Renal cortex interstitium (tissue), 11 donors: ENCODE measurements around the gene MFN2. TPM values are rescaled to one million over a fixed set of nuclear protein-coding genes. Genes with fewer than 3 reads are reported as not detected.
"Not testable (repeated sequence)": the region's sequence is repeated elsewhere in the genome, so short reads cannot be mapped to it uniquely, and the experiment has no call there.

Experiments used
- DNase-seq, 11 donors: peaks; one replicate each; pipeline ENCODE4 v3.0.0-alpha.2; 2013; ENCODE audit warnings: low read depth in 9 of 11, low spot score in 4 of 11; ENCODE audit errors: extremely low read depth in 1 of 11
- polyA plus RNA-seq, 3 donors: library from polyadenylated mRNA; unstranded; fragments of 120-200 nt; gene quantifications; one replicate each; pipeline ENCODE4 v1.2.1, GENCODE V29; 2013; ENCODE audit not compliant: insufficient read length in 3 of 3

MFN2 gene
- polyA plus RNA-seq, 3 donors: 60.7 to 67.0 (median 64.7) TPM

DNA sequence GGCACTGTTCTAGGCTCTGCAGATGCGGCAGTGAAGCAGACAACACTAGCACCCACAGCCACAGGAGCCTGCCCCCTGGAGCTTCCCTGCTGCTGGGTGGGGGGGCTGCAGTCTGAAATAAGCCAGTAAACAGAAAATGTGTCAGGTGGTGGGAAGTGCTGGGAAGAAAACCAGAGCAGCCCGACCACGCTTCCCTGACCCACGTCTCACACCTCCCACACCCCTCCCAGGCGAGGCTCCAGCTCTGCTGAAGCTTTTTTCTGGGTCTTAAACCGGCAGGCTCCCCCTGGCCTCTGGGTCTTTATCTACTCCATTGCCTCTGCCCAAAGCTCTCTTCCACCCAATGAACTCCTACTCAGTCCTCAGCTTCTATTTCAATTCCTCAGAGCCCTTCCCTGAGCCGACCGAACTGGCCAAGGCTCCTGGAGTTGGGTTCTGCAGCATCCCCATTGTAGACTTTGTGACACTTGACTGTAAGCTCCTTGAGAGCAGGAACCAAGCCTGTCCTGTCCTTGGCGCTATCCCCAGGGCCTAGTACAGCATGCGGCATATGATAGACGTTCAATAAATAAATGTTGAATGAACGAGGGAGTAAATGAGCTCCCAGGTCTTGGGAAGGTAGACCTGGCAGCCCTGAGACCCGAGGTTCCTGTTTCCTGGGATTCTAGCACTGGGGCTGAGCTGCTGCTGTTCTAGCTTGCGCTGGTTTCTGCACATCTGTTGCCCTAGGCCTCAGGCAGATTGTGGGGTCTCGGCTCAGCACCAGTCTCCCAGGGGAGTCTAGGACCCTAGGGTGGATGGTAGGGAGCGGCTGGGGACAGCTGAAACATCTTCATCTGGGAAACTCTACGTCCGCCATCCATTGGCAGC, 57.5 kb downstream of the MFN2 start:
- no peak for DNase-seq

DNA sequence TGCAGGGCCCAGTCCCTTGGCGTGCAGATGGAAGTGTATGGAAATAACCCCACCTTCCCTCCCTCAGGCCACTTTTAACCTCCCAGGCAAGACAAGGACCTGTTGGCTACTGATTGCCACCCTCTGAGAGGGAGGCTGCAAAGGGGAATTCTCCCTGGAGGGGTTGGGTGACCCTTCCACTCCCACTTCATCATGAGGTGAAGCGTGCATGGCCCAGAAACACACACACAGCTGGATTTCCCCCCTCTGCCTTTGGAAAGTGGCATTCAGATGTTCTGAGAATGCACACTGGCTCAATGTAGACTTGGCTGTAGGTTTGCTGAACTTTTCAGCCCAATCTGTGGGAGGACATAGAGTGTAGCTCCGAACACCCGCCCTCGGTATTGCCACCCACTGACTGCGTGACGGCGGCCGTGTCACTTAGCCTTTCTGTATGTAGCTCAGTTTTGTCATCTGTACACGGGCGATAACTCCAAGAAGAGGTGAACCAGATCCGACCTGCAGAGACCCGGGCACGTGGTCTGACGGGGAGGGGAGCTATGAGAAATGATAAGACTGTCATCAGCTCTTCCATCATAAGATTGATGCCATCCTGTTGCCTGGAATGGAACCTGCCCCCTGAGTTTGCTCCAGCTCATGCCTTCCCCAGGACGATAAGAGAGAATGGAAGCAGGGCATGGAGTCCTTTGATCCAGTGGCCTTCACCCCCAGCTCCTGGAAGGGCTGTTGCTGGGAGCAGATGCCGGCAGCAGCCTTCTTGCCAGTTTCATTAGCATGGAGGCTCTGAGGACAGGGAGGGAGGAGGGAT, 58.3 kb downstream of the MFN2 start:
- DNase-seq: no peak

DNA sequence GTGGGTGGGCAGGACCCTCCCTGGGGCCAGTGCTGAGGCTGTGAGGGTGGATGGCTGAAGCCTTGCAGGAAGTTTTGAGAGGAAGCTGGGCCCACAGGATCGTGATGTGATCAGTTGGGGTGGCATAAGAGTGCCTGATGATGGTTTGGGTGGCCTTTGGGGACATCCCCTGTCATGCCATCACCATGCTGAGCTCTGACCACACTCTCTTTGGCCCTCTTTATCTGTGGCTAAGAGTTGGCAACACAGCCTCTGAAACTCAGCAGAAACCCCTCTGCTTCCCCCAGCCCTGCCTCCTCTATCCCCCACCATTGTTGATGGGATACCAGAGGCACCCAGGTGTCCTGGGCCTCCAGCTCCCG, 58.9 kb downstream of the MFN2 start:
- DNase-seq: no peak

DNA sequence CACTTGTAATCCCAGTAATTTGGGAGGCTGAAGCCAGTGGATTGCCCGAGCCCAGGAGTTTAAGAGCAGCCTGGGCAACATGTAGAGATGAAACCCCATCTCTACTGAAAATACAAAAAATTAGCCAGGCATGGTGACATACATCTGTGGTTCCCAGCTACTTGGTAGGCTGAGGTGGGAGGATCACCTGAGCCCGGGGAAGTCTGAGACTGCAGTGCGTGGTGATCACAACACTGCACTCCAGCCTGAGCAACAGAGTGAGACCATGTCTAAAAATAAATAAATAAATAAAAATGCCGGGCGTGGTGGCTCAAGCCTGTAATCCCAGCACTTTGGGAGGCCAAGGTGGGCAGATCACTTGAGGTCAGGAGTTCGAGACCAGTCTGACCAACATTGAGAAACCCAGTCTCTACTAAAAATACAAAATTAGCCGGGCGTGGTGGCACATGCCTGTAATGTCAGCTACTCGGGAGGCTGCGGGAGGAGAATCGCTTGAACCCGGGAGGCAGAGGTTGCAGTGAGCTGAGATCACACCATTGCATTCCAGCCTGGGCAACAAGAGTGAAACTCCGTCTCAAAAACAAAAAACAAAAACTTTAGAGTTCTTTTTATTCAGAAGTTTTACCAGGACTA, 59.7 kb downstream of the MFN2 start:
- not testable (repeated sequence) for DNase-seq

DNA sequence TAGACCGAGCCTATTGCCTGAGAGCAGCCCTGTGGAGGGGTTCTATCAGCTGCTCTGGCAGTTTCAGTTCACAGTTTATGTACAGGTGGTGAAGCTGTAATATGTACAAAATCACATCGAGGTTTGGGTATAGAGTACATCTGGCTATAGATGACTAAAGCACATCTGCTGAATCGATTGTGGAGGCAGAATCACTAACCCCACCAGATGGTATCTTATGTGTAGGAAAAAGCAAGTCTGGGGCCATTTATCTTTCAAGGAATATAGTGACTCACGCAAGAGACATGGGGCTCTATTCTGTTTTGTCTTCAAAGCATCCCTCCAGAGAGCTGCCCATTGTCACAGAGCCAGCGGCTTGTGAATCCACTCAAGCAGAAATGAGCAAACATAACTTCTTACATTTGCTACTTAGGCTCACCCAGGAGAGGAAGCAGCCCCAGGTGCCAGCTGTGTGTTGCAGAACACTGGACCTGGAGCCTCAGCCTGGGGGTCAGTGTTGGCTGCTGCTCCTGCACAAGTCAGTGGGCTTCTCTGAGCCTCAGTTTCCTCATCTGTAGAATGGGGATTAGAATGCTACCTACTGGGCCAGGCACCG, 60.3 kb downstream of the MFN2 start:
- DNase-seq: no peak

DNA sequence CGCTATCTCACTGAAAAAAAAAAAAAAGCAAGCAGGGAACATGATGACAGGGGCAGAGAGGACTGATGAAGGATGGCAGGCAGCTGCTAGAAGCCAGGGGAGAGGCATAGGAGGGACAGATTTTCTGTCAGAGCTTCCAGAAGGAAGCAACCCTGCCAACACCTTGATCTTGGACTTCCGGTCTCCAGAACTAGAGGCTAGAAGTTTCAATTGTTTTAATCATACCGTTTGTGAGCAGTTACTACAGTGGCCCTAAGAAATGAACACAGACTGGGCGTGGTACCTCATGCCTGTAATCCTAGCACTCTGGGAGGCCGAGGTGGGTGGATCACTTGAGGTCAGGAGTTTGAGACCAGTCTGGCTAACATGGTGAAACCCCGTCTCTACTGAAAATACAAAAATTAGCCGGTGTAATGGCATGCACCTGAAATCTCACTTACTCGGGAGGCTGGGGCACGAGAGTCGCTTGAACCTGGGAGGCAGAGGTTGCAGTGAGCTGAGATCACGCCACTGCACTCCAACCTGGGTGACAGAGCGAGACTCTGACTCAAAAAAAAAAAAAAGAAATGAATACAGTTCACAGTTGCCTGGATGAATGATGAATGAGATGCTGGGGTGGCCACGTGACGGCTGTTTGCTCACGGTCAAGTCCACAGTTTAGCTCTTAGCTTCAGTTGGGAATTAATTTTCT, 64.1 kb downstream of the MFN2 start:
- DNase-seq: not testable (repeated sequence)

DNA sequence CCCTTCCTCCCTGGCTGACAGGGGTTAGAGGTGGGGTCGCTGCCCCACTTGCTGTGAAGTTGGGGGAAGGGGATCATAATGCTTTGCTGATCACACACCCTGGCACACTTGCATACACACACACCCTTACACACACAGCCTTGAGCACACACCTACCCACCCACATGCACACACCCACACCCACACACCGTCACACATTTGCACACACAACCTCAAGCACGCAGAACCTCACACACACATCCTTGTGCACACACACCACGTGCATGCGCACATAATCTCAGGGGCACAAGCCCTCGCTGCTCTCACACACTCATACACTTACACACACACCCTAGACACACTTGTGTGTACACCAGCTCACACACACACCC, 66.5 kb downstream of the MFN2 start:
- no peak for DNase-seq

DNA sequence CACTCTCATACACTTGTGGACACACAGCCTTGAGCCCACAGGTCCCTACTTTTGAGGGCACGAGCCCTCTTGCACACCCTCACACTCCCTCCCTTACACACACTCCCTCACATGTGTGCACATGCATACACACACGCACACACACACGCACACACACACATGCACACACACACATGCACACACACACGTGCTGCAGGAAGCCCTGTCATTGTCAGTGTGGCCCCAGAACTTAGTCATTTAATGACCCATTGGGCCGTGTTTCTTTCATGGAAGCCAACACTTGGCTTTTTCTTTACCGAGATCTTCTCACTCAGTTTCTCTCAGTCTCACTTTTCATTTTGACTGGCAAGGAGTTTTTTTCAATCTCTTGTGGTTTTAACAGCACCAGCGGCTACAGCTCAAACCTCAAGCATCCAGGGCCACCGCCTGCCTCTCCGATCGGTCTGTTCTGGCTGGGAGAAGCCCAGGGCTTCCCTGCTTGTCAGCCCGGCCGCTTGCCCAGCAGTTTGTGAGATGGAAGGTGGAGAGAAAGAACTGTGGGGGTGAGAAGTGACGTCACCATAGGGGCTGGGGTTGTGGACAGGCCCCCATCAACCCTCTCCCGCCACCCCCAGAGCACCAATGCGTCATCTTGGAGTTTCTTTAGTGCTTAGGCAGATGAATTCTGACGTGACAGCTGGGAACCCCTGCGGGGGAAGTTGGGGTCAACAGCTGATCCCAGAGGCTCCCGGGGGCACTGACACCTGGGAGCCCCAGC, 67.1 kb downstream of the MFN2 start:
- DNase-seq: no peak

DNA sequence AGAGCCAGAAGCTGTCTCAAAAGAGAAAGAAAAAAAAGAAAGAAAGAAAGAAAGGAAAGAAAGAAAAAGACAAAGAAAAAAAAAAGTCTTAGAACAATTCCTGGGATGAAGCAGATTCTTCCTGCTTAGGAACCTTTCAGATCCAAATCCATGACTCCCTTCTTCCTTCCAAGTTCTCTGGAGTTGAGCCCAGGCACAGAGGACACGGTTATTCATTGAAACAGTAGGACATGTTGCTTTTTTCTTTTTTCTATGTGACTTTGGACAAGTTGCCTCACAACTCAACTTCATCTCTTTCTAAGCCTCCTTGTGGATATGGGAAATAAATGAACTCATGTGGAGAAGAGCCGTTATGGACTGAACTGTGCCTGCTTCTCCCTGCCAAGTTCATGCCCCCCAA, 68.1 kb downstream of the MFN2 start:
- DNase-seq: no peak

DNA sequence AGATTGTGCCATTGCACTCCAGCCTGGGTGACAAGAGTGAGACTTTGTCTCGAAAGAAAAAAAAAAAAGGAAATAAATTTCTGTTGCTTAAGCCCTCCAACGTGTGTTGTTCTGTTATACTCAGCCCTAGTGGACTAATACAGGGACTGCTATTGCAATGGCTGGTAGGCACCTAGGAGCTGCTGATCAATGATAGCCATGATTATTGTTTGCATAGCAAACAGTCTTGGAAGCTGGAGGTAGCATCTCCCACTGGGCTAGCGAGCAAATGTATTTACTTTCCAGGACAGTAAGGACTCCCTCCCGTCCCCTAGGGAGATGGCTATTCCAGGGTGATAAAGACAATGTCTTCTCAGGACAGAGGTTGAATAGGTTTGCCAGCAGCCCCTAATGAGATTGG, 69.4 kb downstream of the MFN2 start:
- DNase-seq: no peak

DNA sequence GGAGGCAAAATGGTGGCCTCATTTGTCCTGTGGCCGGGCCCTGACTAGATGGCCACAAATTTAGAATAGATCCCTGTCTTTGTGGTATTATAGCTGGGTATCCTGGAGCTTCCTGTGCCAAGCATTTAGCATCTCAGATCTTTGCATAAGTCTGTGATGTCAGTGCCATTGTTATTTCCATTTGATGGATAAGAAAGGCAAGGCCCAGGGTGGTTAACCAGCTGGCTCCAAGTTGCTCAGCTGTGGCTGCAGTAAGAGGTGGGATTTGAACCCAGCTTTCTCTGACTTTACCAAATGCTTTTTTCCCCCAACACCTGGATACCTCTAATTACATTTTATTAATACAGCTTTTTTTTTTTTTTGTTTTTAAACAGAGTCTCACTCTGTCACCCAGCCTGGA, 71.1 kb downstream of the MFN2 start:
- no peak for DNase-seq

DNA sequence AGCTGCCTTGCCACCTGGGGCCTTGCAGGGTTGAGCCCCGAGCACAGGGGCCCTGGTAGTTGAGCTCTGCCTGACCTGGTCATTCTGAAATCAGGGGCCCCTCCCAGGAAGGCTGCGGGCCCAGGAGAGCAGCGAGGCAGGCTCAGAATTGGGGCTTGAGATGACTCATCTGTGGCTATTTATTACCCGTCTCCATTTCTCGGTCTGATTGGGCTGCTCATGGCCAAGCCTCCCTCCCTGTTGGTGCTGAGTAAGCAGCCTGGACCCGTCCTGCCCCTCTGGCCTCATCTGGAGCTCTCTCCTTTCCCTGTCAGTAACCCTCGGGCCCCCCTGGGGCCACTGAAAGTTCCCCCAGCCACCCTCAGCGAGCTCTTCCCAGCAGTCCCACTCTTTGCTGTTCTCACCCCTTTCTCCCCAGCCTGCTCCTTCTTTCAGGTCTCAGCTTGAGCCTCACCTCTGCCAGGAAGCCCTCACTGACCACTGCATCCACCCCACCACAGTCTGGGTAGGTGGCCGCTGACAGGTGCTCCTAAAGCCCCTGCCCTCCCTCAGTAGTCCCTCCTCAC, 71.8 kb downstream of the MFN2 start:
- peak in 1 of 11 donors; percentile 32 for DNase-seq

DNA sequence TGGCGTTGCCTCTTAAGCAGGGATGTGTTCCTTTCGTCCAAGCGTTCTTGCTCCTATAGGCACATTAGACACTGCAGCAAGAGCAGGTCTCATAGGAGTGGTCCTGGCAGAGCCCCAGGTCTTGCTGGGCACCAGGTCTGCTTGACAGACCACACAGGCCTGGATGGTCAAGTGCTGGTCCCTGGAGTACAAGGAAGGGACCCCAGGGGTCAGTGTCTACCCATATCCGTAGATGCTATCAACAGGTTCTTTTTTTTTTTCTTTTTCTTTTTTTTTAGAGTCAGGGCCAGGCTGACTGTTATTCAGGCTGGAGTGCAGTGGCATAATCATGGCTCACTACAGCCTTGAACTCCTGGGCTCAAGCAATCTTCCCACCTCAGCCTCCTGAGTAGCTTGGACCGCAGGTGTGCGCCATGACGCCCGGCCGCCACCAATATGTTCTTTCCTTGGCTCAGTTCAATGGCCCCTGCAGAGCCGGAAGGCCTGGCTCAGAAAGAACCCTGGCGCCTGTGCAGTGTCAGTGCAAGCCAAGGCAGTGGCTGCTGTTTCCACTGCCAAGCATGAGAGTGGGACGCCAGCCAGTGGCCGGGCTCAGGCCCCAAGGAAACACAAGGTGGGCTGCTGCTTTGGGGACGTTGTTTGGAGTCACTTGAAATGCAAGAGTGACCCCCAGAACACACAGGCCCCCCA, 72.9 kb downstream of the MFN2 start:
- DNase-seq: no peak

DNA sequence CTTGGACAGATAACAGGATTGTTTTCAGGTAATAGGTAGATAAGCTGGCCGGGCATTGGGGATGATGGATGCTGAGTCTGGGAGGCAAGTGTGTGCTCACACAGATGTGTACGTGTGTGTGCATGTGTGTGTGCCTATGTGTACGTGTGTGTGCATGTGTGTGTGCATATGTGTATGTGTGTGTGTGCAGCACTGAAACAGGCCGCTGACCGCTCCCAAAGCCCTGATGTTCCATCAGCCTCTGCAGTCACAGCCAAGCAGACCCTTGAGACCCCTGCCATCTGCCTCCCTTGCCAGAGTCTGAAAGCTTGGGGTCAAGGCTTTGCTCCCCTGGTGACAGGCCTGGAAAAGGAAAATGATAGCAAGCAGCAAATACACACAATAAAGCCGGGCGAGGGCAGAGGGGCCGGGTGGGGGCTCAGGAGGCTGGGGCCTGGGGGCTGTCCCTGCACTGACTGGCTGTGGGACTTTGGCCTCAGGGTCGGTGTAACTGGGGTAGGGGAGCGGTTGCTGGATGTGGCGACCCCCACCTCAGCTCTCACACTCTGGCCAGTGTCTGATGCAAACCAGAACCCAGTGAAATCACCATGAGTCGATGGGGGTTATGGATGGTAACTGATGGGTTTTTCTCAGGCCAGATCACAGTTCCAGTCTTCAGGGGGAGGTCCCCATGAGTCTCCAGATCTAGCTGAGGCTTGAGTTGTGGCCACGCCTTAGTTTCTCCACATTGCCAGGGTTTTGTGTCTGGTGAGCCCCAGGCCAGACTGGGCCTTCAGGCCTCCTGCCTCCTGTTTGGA, 73.7 kb downstream of the MFN2 start:
- no peak for DNase-seq

DNA sequence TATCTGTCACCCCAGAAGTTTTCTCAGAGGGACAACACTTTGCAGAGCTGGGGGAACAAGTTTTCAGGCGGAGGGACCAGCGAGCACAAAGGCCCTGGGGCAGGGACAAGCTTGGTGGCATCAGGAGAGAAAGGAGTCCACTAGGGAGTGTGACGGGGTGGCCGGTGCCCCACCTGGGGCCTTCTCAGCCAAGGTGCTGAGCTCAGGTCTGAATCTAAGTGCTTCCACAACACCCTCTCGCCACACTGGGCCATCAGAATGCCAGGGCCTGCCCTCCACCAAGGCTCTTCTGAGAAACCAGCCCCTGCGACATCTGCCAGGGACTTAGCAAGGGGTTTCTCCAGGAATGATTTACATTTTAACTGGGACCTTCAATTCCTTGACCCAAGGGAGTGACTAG, 75.0 kb downstream of the MFN2 start:
- DNase-seq: no peak

DNA sequence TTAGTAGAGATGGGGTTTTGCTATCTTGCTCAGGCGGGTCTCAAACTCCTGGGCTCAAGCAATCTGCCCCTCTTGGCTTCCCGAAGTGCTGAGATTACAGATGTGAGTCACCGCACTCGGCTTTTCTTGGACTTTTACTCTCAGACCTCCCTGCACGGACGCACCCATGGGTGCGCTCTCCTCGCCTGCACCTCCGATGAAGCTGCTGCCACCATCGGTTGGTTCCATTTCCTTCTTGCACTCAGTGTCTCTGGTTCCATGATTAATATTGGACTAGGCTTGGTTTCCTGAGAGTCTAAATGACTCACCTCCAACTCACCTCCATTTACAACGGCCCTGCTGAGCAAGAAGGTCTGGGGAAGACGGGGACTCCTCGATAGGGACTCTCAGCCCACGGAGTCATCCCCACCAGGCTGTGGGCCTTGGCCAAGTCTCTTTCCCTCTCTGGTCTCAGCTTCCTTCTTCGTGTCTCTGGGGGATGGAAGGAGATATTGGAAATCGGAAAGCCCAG, 76.1 kb downstream of the MFN2 start:
- no peak for DNase-seq

DNA sequence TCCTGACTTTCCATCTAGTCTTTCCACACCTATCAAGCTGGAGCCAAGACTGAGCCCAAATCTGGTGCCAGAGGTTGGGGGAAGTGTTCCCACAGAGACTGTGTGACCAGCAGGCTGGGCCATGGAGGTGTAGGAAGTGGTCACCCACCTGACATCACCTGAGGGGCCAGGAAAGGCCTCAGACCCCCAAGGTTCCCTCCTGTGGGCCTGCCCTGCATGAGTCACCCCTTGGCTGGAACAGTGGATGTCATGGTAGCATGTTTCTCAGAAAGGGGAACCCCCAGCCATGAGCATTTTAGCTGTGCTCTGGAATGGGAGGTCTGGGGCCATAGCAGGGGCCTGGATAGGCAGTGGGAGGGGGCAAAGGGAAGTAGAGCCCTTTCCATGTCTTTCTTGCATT, 77.1 kb downstream of the MFN2 start:
- DNase-seq: no peak
